Naive thymus-derived CD4-positive, alpha-beta T cell (primary cell): ENCODE results near the gene FILIP1L. TPM values are rescaled to one million over a fixed set of nuclear protein-coding genes. Genes with fewer than 3 reads are reported as not detected.

Experiments
- ATAC-seq: fragments of 150-1000 bp; cut with Tn5 transposase; 2 replicates; pipeline ENCODE4 v1.10.0; 2021; ENCODE audit warnings: mild to moderate bottlenecking, moderate library complexity
- CTCF ChIA-PET: fragments of 350-600 bp; sonication (Branson Sonifier 250); formaldehyde crosslinking; loops from one replicate; lab custom pipeline; 2021; ENCODE audit warnings: antibody characterized with exemption; lab: Charles Lee
- POLR2A ChIA-PET: fragments of 350-600 bp; sonication (Branson Sonifier 250); formaldehyde crosslinking; loops from one replicate; lab custom pipeline; 2021; ENCODE audit warnings: antibody characterized with exemption, inconsistent platforms; lab: Charles Lee
- DNase-seq, 9 donors: peaks; one replicate each; pipeline versions ENCODE4 v3.0.0 to v3.0.0-alpha.2; 2020 to 2022; ENCODE audit warnings: mixed read lengths in 1 of 9
- H3K27ac ChIP-seq: one replicate; pipeline ENCODE4 v1.7.0; 2013; ENCODE audit warnings: mild to moderate bottlenecking, low read depth, low read length, moderate library complexity
- H3K27me3 ChIP-seq, 2 donors: one replicate each; pipeline ENCODE4 v1.7.0; 2013; ENCODE audit warnings: low read length in 2 of 2, mild to moderate bottlenecking in 2 of 2, moderate library complexity in 2 of 2; ENCODE audit not compliant: control insufficient read depth in 2 of 2, insufficient read depth in 2 of 2
- H3K36me3 ChIP-seq, 3 experiments: 1 replicate in 2 of 3; 2 replicates in 1 of 3; pipeline ENCODE4 v1.7.0; 2013; ENCODE audit warnings: low read length in 3 of 3, mild to moderate bottlenecking in 3 of 3, moderate library complexity in 1 of 3; ENCODE audit not compliant: insufficient read depth in 3 of 3, control insufficient read depth in 2 of 3
- H3K4me1 ChIP-seq, 2 donors: one replicate each; pipeline ENCODE4 v1.7.0; 2013; ENCODE audit warnings: low read length in 2 of 2, mild to moderate bottlenecking in 2 of 2, moderate library complexity in 1 of 2; ENCODE audit not compliant: control insufficient read depth in 2 of 2, insufficient read depth in 2 of 2
- H3K4me3 ChIP-seq: 2 replicates; pipeline ENCODE4 v1.7.0; 2013; ENCODE audit warnings: mild to moderate bottlenecking, low read length
- H3K9me3 ChIP-seq, 3 experiments: 1 replicate in 2 of 3; 2 replicates in 1 of 3; pipeline ENCODE4 v1.7.0; 2013; ENCODE audit warnings: low read length in 3 of 3; ENCODE audit not compliant: control insufficient read depth in 2 of 3
- H3K27ac Mint-ChIP-seq, 9 donors: one replicate each; pipeline ENCODE4 v1.8.0; 2020 to 2022; ENCODE audit warnings: mixed read lengths in 9 of 9, mild to moderate bottlenecking in 8 of 9, moderate library complexity in 5 of 9, inconsistent platforms in 2 of 9
- H3K27me3 Mint-ChIP-seq, 5 donors: one replicate each; pipeline ENCODE4 v1.8.0; 2021 to 2022; ENCODE audit warnings: mixed read lengths in 5 of 5, mild to moderate bottlenecking in 1 of 5
- H3K36me3 Mint-ChIP-seq, 5 donors: one replicate each; pipeline ENCODE4 v1.8.0; 2020 to 2022; ENCODE audit warnings: mixed read lengths in 5 of 5, mild to moderate bottlenecking in 3 of 5, inconsistent platforms in 1 of 5
- H3K4me1 Mint-ChIP-seq, 7 donors: one replicate each; pipeline ENCODE4 v1.8.0; 2020 to 2022; ENCODE audit warnings: mixed read lengths in 7 of 7, mild to moderate bottlenecking in 3 of 7, inconsistent platforms in 1 of 7
- H3K4me3 Mint-ChIP-seq, 10 donors: one replicate each; pipeline ENCODE4 v1.8.0; 2020 to 2022; ENCODE audit warnings: mild to moderate bottlenecking in 10 of 10, mixed read lengths in 10 of 10, moderate library complexity in 6 of 10, inconsistent platforms in 2 of 10
- H3K9me3 Mint-ChIP-seq, 11 donors: one replicate each; pipeline ENCODE4 v1.8.0; 2020 to 2022; ENCODE audit warnings: mixed read lengths in 11 of 11, mild to moderate bottlenecking in 4 of 11, inconsistent platforms in 1 of 11, moderate library complexity in 1 of 11
- intact Hi-C, 2 donors: fragments of 100-400 bp; cut with micrococcal nuclease; formaldehyde crosslinking; loops; one replicate each; pipeline ENCODE4 v1.15.1; 2023
- polyA plus RNA-seq, 2 donors: library from polyadenylated mRNA; unstranded; fragments of 300-500 nt; fragmentation: Illumina TruSeq; gene quantifications; one replicate each; pipeline ENCODE4 v1.2.3, GENCODE V29; 2021
- total RNA-seq, 6 experiments: library from RNA in 5 of 6; stranded (reverse) in 5 of 6; gene quantifications; 1 replicate in 5 of 6; 2 replicates in 1 of 6; pipeline ENCODE4 v1.2.3 and lab custom pipeline; 2021 to 2026

FILIP1L gene
- total and polyA plus RNA-seq, 7 experiments from 2014 or later, result 0.13 to 6.7 (median 0.39) TPM; not detected in 2

DNA sequence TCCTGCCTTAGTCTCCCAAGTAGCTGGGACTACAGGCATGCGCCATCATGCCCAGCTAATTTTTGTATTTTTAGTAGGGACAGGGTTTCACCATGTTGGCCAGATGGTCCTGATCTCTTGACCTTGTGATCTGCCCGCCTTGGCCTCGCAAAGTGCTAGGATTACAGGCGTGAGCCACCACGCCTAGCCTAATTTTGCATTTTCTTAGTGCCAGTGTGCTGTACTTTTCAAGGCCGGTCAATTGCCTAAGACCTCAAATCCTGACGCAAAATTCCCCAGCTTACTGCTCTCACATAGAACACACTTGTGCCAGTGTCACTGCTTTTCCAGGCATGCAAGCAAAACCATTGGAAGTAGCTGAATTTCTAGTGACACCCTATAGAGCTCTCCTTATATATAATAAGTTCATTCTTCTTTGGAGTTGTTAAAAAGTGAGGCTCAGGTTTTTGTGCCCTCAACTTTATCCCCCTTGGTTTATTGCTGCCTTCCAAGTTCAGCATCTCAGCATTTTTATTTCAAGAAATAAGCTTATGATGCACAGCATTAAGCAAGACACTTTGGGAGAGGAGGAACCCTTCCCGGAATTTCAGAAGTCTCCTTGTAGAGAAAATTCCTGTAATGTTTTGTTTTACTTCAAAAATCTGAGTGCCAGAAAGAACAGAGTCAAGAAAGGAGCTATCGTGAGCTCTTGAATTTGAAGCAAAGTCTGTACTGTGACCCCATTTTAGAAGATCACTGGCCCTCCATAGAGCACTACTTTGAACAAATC is 93.2 kb downstream of the FILIP1L start:
- Histone ChIP-seq H3K27me3 (no peaks in the 10 kb centered on the region), H3K36me3 (no peaks in the 10 kb centered on the region), H3K9me3 (no peaks in the 10 kb centered on the region), H3K27ac (no peak overlapping the region), H3K4me3 (no peak overlapping the region), H3K4me1 (no peaks in the 10 kb centered on the region)
- H3K27ac Mint-ChIP-seq, result no peak overlapping the region
- no peak for ATAC-seq
- H3K4me3 Mint-ChIP-seq, result no peak overlapping the region
- H3K4me1 Mint-ChIP-seq, result peaks cover 0 to 4% (median 0%) of the 10 kb centered on the region in 7 donors
- ChIA-PET POLR2A (interaction anchor here (0.6 kb wide), 1 partner anchor 697 kb away, joined by 3 read pairs; no protein-coding TSS in a partner anchor), CTCF (no interaction called here)
- intact Hi-C loops, result no loop called here
- H3K9me3 Mint-ChIP-seq, result no peaks in the 10 kb centered on the region
- H3K36me3 Mint-ChIP-seq, result peaks cover 1 to 50% (median 23%) of the 10 kb centered on the region in 5 donors
- no peak for DNase-seq
- no peaks in the 10 kb centered on the region for H3K27me3 Mint-ChIP-seq

DNA sequence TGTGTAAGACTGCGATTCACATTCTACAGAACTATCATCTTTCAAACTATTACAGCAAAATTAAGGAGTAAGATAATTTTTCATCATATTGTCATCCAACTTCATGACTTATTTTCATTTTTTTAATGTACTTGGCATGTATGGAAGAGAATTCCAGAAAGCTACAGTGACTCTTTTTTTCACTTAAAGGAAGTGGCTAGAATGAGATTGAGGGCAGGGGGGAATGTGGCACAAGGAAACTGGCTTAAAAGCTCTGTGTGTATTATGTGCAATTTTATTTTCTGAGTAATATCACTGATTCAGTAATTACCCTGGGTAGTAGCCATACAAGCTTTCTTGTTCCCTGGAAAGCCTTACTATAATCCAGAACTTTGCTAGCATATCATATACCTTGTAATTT is 94.6 kb downstream of the FILIP1L start:
- H3K9me3 ChIP-seq, result no peaks in the 10 kb centered on the region
- ChIA-PET POLR2A (no interaction called here), CTCF (no interaction called here)
- peaks cover 0 to 4% (median 0%) of the 10 kb centered on the region in 11 donors for H3K9me3 Mint-ChIP-seq
- intact Hi-C loops, result no loop called here
- peaks cover 0 to 4% (median 0%) of the 10 kb centered on the region in 7 donors for H3K4me1 Mint-ChIP-seq
- no peak overlapping the region for H3K27ac Mint-ChIP-seq
- no peaks in the 10 kb centered on the region for H3K27me3 ChIP-seq
- peaks cover 5 to 49% (median 28%) of the 10 kb centered on the region in 5 donors for H3K36me3 Mint-ChIP-seq
- H3K4me3 Mint-ChIP-seq, result no peak overlapping the region
- no peaks in the 10 kb centered on the region for H3K4me1 ChIP-seq
- no peak for ATAC-seq
- no peak overlapping the region for H3K27ac ChIP-seq
- no peaks in the 10 kb centered on the region for H3K36me3 ChIP-seq
- DNase-seq, result no peak
- H3K27me3 Mint-ChIP-seq, result no peaks in the 10 kb centered on the region
- no peak overlapping the region for H3K4me3 ChIP-seq

DNA sequence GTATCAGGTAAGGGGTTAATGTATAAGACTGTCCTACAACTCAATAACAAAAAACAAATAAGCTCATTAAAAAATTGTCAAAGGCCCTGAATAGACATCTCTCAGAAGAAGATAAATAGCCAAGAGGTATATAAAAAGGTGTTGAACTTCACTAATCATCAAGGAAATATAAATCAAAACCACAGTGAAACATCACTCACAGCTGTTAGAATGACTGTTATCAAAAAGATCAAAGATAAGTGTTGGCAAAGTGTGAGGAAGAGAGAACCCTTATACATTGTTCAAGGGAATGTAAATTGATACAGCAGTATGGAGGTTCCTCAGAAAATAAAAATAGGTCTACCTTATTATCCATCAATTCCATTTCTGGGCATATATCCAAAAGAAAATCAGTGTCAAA is 95.5 kb downstream of the FILIP1L start:
- intact Hi-C loops, result no loop called here
- Mint-ChIP-seq H3K27ac (no peak overlapping the region), H3K36me3 (peaks cover 7 to 44% (median 30%) of the 10 kb centered on the region in 5 donors), H3K4me1 (peaks cover 0 to 4% (median 0%) of the 10 kb centered on the region in 7 donors), H3K4me3 (no peak overlapping the region), H3K27me3 (no peaks in the 10 kb centered on the region), H3K9me3 (peaks cover 0 to 5% (median 0%) of the 10 kb centered on the region in 11 donors)
- Histone ChIP-seq H3K4me3 (no peak overlapping the region), H3K4me1 (no peaks in the 10 kb centered on the region), H3K27ac (no peak overlapping the region), H3K27me3 (no peaks in the 10 kb centered on the region), H3K36me3 (no peaks in the 10 kb centered on the region), H3K9me3 (no peaks in the 10 kb centered on the region)
- ATAC-seq, result no peak
- ChIA-PET CTCF (no interaction called here), POLR2A (no interaction called here)
- no peak for DNase-seq

DNA sequence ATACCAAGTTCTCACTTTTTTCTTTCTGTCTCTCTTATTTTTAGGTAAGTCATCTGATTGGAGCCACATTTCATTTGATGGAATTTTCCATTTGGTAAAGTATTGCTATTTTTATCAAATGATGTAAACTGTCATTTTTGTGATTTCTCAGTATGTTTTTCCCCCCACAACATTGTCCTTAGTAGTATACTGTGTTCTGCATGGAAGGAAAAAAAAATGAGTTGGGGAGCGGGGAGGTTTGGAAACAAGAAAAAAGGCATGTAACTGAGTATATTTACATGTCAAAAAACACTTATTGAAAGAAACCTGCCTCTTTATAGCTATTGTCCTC is 104.2 kb downstream of the FILIP1L start:
- Mint-ChIP-seq H3K27ac (no peak overlapping the region), H3K4me1 (peaks cover 0 to 6% (median 0%) of the 10 kb centered on the region in 7 donors), H3K4me3 (no peak overlapping the region), H3K36me3 (peaks cover 2 to 30% (median 16%) of the 10 kb centered on the region in 5 donors), H3K27me3 (no peaks in the 10 kb centered on the region), H3K9me3 (peaks cover 0 to 5% (median 0%) of the 10 kb centered on the region in 11 donors)
- H3K36me3 ChIP-seq, result no peaks in the 10 kb centered on the region
- H3K27ac ChIP-seq, result no peak overlapping the region
- no peaks in the 10 kb centered on the region for H3K4me1 ChIP-seq
- H3K27me3 ChIP-seq, result no peaks in the 10 kb centered on the region
- no peak overlapping the region for H3K4me3 ChIP-seq
- CTCF ChIA-PET, result interaction anchor here (0.6 kb wide), 1 partner anchor 179 kb away, joined by 4 read pairs; no protein-coding TSS in a partner anchor
- POLR2A ChIA-PET, result no interaction called here
- no peak for ATAC-seq
- intact Hi-C loops, result no loop called here
- no peak for DNase-seq
- H3K9me3 ChIP-seq, result no peaks in the 10 kb centered on the region

DNA sequence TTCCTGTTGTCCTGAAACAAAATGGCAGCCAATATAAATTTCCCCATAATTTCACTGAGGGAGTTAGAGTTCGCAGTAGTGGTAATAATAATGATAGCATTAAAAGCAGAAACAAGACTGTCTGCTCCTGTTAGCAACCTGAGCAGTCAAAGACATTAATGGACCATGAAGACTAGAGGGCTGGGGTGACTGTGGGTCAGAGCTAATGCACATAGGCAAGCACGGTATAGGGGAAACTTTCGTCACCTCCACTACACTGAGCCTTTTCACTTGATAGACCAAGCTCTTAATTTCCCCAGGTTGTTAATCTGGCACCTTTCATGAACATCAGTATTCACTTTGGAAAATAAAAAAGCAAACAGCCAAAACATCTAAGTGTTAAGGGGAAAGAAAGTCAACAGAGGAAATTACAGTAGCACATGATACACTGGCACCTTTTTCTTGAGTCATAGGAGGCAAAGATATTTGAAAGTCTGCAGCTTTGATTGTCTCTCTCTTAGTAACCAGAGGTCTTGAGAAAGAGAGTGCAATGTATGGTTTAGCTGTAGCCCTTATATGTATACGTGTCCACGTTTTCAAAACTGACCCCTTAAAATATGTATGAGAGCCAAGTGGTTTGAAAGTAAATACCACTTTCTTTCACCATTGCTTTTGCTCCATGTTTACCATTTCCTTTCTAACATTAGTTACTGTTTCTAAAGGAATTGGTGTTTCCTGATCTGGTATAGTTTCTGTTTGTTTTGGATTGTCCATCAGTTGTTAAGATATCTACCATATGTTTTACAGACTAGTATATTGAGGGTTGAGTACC is 104.8 kb downstream of the FILIP1L start:
- Histone ChIP-seq H3K36me3 (no peaks in the 10 kb centered on the region), H3K27me3 (no peaks in the 10 kb centered on the region), H3K4me3 (no peak overlapping the region), H3K9me3 (no peaks in the 10 kb centered on the region), H3K4me1 (no peaks in the 10 kb centered on the region), H3K27ac (no peak overlapping the region)
- DNase-seq, result no peak
- Mint-ChIP-seq H3K36me3 (peaks cover 0 to 30% (median 13%) of the 10 kb centered on the region in 5 donors), H3K9me3 (peaks cover 0 to 2% (median 0%) of the 10 kb centered on the region in 11 donors), H3K27me3 (no peaks in the 10 kb centered on the region), H3K4me3 (no peak overlapping the region), H3K27ac (no peak overlapping the region), H3K4me1 (peaks cover 0 to 11% (median 0%) of the 10 kb centered on the region in 7 donors)
- ATAC-seq, result no peak
- intact Hi-C loops, result no loop called here
- ChIA-PET CTCF (interaction anchor here (0.6 kb wide), 1 partner anchor 179 kb away, joined by 4 read pairs; no protein-coding TSS in a partner anchor), POLR2A (no interaction called here)

DNA sequence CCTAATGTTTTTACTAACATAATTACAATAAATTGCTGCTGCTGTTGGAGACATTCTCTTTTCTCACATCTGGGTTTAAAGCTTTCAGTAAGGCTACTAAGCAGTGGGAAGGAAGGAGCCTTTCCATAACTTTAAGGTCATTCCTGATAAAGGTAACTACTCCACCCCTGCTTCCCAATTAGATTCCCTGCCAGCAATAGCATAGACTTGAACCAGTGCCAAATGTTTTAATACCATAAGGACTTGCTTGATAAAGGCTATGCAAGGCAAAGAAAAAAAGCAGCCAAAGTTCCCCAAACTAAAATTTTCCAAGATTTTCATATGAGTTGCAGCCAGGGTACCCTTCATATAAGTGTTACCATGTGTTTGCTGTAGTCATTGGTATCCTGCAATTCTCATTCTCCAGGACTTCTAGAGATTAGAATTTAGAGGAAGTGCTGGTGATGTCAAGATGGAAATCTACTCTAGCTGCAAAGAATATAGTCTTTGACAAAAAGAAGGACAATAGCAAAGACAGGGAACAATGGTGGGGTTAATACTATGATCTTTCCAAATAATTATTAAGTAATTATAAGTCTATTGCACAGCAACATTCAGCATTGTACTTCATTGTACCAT is 106.1 kb downstream of the FILIP1L start:
- Histone ChIP-seq H3K27ac (no peak overlapping the region), H3K4me3 (no peak overlapping the region), H3K36me3 (no peaks in the 10 kb centered on the region), H3K4me1 (no peaks in the 10 kb centered on the region), H3K27me3 (no peaks in the 10 kb centered on the region), H3K9me3 (no peaks in the 10 kb centered on the region)
- no peaks in the 10 kb centered on the region for H3K9me3 Mint-ChIP-seq
- peaks cover 0 to 15% (median 0%) of the 10 kb centered on the region in 7 donors for H3K4me1 Mint-ChIP-seq
- no peak for DNase-seq
- H3K27me3 Mint-ChIP-seq, result no peaks in the 10 kb centered on the region
- ChIA-PET POLR2A (no interaction called here), CTCF (no interaction called here)
- no peak overlapping the region for H3K27ac Mint-ChIP-seq
- intact Hi-C loops, result no loop called here
- H3K4me3 Mint-ChIP-seq, result no peak overlapping the region
- peaks cover 0 to 26% (median 8%) of the 10 kb centered on the region in 5 donors for H3K36me3 Mint-ChIP-seq
- no peak for ATAC-seq
